HG03565 (cell line): ENCODE data around the gene ASB2.
A peak's percentile ranks its signal among the peaks of the same experiment; 100 is the strongest.

Experiments used
- ATAC-seq: cut with Tn5 transposase; IDR thresholded peaks from one replicate; pipeline ENCODE4 v1.9.1; 2021; ENCODE audit warnings: mild to moderate bottlenecking, moderate library complexity; ENCODE audit not compliant: unreplicated experiment

Gene ASB2

DNA sequence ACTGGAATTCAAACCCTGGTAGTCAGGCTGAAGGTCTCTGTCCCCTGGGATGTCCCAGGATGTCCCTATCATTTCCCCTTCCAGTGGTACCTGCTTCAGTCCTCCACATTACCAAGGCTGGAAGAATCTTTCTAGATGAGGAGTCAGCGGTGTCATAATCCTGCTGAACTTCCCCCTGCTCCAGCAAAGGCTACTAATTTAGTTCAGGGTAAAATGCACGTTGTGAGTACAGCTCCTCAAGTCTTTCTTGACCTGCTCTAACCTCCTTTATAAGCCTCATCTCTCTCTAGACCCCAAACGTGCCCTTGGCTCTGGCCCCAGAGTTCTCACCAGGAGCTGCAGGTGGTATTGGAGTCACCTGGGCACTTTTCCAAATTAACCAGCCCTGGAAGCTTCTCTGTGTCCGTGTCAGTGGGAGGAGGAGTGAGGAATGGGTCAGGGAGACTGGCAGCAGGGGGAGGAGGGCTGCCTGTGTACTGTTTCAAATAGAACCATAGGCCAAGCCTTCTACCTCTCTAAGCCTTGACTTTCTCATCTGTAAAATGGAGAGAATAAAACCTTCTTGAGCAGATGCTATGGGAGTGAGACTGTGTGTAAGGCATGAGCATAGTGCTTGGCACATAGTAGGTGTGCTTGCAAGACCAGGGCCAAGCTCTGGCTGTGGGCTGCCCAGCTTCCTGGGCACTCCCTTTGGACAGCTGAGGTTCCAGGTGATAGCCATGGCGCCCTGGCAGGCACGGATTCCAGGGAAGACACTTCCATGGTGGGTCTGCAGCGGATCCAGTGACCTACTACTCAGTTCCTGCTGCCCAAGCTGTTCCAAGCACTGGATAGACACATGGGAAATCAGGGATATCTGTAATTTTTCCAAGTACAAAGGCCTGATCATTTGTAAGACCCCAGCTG, 24.5 kb downstream of the ASB2 start:
- no peak for ATAC-seq

DNA sequence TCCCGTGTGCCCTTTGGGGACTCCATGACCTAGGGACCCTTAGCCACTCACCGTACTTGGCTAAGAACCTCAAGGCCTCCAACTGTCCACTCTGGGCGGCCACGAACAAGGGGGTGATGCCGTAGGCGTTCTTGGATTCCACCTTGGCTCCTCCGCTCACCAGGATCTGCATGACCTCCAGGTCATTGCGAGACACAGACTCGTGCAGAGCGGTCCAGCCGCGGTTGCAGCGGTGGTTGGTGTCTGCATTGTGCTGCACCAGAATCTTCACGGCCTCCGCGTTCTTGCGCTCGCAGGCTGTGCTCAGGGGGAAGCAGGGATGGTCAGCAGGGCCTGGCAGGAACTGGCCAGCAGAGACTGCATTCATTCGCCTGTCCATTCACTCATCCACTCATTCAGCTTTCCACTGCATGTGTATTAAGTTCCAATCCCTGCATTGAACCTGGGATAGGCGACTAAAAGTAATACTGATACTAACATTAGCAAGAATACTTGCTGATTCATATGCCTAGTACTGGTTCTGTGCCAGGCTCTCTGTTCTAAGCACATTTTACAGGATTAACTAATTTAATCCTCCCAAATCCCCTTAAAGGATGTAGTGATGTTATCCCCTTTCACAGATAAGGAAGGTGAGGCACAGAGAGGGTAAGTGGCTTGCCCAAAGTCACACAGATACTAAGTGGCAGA, 25.3 kb downstream of the ASB2 start:
- ATAC-seq = no peak

DNA sequence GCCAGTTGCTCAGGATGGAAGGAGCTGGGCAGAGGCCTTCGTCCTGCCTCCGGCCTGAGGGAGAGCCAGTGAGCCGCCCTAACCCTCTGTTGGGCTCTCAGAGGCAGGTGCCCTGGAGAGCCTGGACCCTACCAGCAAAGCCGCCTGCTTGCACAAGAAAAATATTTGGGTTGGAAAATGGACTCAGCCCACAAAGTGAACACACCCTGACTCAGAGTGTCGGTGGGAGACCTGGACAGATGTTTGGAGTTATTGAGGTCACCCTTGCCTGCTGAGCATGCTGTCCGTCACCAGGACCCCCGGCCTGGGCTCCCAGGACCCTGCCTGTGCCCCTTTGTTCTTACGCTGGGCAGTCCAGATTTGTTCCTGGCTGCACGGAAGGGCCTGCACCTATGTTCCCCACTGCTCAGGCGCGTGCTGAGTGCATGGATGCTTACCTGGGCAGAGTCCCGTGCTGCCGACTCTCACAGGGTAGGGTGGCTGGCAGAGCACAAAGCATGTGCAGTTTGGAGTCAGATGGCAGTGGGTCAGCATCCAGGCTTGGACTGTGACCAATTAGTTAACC, 26.8 kb downstream of the ASB2 start:
- no peak for ATAC-seq

DNA sequence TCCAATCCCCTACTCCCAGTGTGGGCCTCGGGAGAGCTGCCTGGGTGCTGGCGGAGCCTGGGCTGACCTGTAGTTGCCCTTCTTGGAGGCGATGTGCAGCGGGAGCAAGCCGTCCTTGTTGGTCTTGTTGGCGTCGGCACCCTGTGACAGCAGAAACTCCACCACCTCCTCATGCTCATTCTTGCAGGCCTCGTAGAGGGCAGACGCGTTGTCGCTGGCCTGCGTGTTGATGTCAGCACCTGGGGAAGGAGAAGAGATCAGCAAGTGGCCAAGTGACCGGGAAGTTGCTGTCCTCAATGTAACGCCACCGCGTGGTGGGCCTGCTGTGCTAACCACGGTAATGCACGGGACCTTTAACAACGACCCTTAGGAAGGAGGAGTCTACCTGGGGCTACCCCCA, 29.1 kb downstream of the ASB2 start:
- no peak for ATAC-seq

DNA sequence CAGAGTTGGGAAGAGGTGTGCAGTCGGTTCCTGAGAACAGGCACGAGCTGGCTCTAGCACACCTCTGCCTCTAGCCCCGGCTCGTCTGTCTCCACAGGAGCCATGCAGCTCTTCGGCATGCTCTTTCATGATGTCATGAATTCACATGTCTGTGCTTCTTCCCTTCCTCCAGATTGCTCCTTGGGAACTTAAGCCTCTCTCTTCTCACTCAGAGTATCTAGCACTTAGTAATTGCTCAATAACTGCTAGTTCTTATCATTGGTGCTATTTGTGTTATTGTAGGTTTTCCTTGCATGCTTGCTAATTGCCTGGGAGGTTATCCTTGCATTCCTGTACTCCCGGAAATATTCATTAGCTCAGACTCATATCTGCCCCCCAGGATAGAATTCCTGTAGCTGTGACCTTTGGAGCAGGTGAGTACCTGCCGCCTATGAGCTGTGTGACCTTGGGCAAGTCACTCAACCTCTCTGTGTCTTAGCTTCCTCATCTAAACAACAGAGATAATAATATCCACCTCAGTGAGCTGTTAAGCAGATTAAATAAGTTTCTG, 29.8 kb downstream of the ASB2 start:
- no peak for ATAC-seq

DNA sequence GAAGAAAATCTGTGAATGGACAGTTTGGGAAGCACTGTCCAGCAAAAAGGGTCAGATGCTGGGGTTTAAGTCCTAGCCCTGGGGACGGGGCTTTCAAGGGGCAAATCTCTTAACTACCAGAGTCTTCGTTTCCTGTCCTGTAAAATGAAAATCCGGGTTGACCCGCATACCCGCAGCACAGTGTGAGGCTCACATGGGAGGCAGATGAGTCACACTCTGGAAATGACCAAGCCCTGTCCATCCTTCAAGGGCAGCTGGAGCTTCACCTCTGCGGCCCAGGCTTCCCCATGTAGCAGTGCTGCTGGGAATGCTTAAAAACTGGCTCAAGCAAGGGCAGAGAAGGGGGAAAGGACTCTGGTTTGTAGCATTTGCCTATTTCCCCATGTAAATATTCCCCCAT, 30.3 kb downstream of the ASB2 start:
- ATAC-seq = no peak

DNA sequence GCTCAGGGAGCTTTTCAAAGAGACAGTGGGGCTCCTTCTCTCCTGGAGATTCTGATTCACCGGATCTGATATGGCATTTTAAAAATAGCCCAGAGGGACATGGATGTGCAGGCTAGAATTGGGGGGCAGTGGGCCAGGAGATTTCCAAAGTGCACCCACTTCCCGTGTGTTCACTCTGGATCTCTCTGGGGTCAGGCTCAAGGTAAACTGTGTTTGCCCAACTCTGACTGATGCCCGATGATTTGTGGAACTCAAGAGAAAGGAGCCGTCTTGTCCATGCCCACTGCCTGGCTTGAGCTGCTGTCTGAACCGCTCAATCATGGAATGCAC, 31.3 kb downstream of the ASB2 start:
- ATAC-seq = no peak

DNA sequence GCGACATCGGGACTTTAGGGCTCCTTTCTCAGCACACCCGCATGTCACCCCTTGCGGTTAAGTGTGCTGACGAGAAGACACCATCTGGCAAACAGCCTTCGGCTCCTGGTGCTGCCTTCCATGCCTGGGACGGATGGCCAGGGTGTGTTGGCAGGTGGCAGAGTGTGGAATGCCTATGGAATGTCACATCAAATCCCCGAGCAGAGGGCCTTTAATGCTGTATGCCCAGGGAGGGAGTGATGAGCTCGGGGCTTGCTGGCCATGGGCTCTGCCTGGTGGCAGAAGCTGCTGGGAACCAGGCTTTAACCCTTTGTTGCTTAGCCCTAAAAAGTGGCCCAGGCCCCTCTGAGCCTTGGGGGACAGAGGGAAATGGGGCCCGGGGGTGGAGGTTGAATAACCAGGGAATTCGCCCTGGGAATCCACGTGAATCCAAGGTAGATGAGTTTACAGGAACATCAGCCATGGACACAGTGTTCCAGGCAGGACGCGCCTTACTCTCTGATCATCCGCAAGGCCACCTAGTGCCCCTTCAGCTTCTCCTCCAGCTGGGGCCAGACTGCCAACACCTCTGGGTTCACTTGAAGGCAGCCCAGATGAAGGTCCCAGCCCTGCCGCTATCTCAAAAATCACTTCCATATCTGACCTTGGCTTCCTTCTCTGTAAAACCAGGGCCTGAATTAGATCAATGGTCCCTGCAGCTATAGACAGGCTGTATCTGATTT, 31.9 kb downstream of the ASB2 start:
- ATAC-seq = no peak

DNA sequence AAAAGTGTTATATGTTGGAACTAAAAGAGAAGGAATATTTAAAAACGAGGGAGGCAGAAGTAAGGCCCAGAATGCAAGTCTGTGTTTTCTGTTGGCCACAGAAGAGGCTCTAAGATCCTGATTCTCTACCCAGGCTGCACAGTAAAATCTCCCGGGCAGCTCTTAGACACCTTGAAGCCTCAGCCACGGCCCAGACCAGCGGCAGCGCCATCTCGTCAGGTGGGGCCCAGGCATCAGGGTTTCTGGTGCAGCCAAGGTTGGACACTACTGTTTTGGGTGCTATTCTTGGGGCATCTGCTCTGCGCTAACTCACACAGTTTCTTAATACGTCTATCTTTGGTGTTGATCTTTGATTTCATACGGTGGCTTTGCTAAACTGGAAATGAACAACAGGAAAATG, 32.4 kb downstream of the ASB2 start:
- ATAC-seq = no peak

DNA sequence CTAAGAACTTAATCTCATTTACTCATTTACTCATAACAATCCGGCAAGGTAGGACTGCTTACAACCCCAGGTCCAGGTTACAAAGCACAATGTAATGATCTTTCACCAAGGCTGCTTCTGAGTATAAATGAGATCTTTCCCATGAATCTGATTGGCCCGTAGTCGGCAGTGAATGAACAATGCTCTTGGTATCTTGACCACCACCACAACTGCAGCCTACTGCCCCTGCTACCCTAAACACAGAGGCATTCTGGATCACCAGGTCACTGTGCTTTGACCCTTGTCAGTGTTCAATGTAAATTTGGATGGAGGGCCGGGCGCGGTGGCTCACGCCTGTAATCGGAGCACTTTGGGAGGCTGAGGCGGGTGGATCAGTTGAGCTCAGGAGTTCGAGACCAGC, 33.3 kb downstream of the ASB2 start:
- ATAC-seq = no peak

DNA sequence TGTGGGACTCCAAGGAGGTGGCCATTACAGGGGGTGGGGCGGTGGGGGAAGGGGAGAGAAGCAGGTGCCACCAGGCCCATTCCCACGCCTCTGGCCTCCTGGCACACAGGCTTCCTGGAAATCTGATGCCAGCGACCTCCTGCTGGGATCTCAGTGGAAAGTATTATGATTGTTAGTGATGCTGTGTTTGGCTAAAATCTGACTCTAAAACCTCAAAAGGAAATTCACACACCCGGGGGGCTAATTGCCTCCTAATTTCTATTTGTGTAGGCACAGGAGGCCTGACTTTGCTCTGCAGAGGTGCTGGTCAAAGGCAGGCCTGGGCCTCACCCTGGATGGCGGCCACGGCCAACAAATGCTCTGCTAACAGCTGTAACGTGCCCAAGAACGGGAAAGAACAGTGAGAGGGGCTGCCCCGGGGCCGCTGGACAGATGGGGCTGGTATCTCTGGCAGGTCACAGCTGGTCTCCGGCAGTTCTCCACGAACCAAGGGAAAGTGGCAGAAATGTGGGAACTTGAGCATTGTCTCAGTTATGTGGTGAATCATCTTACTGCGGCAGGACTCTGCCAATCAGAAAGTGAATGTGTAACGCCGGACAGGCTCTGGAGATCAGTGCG, 35.0 kb downstream of the ASB2 start:
- ATAC-seq = no peak

DNA sequence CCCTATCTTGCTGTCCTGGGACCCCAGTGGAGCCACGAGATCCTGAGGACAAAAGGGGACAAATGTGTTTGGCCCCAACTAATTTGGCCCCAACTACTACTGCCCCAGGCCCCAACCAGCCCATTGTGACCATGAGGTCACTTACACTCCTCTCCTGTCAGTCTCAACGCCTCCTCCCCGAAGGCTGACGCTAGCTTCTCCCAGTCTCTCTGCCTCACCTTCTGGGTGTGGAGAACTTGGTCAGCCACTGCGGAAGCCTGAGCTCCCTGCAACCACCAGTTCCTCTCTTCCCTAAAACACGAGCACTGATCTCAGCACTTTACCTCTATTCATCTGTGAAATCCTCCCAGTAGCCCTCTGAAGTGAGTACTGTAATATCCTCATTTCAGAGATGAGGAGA, 35.9 kb downstream of the ASB2 start:
- ATAC-seq = no peak

DNA sequence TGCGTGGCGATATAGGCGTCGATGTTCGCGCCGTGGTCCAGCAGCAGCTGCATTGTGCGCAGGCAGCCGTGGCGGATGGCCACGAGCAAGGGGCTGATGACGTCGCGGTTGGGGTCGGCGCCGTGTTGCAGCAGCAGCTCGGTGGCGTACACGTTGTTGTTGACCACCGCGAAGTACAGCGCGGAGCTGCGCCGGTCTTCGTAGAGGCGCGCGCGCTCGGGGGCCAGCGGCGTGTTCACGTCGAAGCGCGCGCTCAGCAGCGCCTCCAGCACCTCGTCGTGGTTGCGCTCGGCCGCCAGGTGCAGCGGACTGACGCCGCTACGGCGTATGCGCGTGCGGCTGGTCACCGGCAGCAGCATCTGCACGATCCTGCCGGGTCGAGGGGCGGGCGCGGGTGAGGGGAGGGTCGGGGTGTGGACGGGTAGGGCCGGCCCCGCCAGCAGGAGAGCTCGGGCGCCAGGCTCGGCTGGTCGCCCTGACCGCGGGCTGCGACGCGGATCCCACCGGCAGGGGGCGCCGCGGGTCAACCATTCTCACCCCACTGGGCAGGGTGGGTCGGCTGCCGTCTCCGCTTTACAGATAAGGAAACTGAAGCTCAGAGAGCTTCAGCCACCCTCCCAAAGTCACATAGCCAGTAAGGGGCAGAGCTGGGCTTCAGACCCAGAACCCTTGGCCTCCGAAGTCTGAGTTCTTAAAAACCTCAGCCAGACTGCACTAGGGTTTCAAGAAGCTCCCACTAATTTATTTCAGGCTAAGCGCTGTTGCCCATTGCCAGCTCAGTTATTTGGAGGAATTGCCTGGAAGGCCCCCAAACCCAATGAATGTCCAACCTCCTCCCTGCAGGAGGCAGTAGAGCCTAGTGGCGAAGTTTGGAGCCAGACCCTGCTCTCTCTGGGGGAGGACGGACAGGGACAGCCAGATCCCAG, 36.8 kb downstream of the ASB2 start:
- peak; percentile 86 for ATAC-seq

DNA sequence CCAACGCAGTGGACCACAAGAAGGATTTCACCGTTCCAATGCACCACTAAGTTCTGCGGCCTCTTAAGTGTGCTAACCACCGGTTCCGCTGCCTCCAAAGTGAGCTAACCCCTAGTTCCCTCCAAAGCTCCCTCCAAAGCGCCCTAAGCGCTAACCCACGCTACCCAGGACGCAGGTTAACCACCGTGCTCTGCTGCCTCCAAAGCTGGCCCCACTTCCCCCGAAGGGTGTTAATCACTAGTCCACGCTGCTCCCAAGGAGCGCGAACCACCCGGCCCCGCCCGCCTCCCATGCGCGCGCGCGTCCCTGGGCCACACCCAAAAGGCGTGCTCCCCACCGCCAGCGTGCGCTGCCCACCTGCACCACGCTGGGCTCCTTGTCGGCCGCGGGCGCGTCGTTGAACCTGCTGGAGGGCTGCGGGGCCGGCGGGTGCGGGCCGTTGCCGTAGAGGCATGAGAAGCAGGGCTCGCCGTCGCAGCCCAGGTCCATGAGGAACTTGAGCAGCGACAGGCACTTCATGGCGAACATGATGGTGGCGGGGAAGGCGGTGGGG, 37.5 kb downstream of the ASB2 start:
- ATAC-seq = no peak

DNA sequence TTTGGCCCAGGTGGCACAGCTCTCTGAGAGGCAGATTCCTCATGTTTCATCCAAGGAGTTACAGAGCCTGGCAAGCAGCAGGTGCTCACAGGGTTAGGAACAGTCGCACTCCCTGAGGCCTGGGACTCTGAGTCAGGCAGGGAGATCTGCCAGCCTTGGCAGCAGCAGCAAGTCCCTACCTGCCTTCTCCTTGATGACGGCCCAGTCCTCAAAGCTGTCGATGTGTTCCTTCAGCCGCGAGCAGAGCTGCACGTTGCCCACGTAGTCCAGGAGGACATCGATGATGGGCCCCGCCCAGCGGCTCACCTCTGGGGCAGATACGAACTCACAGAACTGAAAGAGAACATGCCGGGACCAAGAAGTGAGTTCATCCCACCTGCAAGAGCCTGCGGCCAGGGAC, 38.9 kb downstream of the ASB2 start:
- no peak for ATAC-seq

DNA sequence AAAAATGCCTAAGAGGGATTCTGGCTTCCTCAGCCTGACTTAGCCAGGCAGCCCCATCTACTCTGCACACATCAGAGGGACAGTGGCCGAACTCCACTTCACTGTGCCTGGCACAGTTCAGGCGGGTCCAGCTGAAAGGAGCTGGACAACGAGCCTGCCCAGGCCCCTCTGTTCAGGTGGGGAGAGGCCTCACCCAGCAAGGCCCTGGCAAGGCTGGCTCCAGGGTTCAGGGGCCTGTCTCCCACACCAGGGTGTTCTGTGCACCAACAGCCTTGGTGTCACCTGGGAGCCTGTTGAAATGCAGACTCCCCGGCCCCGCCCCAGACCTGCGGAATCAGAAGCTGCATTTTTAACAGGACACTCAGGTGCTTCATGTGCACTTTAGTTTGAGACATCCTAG, 39.4 kb downstream of the ASB2 start:
- no peak for ATAC-seq

DNA sequence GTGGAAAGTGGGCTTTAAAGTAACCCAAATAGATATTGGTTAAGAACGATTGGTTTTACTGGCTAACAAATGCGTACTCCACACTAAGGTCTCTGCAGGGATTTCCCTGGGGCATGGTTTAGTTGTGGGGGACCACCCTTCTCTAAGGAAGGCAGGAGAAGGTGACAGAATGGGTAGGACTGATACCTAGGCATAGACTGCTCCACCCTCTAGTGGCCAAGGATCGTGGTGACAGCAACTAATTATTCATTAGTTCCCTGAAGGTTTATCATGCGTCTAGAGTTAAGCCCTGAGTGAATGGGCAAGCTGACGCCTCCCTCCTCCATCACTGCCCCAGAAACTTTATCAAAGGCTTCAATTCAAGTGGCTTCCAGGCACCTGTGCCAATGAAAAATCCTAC, 40.1 kb downstream of the ASB2 start:
- ATAC-seq = no peak

DNA sequence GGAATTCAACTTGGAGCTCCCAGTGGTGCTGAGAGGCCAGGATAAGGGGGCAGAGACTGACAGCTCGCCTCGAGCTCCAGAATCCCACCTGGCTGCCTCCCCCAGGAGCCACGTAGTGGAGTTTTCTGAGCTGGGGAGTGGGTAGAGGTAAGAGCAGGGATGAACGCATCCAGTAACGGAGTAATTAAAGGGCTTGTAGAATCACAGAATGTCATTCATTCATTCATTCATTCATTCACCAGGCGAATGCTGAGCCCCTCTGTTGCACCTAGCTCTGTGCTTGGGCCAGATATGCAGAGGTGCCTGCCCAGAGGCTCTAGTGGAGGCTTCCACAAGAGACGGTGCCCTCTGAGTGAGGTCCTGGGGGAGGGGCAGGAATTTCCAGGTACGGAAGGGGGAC, 41.2 kb downstream of the ASB2 start:
- ATAC-seq = no peak

DNA sequence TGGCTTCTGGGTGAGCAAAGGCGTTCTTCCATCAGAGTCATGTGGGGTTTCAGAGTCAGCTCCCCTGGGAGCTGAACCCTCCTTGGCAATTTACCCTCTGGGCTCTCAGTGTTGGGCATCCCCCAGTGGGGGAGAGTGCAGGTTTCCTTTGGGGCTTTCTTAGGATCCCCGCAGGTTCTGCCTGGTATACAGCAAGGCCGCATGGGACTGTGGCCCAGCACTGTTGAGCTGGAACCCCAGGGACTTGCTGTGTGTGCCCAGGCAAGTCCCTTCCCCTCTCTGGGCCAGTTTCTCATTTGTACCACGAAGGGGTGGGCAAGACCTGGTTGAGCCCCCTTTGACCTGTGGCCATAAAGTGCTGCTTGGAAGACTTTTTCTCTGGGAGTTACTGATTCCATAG, 43.7 kb downstream of the ASB2 start:
- ATAC-seq = no peak

DNA sequence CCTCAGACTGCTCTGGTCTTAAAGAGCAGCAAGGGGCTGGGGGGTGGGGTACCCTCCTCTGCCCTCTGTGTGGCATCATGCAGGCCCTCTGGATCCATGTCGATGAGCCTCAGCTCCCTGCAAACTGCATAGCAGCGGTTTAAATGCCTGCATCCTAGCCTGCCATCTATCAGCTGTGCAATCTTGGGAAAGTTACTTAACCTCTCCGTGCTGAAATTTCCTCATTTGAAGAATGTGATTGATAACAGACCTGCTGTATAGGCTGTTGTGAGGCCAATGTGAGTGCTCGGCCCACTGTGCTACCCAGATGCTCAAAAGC, 45.4 kb downstream of the ASB2 start:
- ATAC-seq = no peak
